Mesodermal cell (in vitro differentiated cells): ENCODE measurements around the gene WDR81. TPM values are rescaled to one million over a fixed set of nuclear protein-coding genes. Genes with fewer than 3 reads are reported as not detected.
"Not testable (repeated sequence)": the region's sequence is repeated elsewhere in the genome, so short reads cannot be mapped to it uniquely, and the experiment has no call there.

Source experiments
- H3K27ac ChIP-seq: 2 replicates; pipeline ENCODE4 v1.7.0; 2013; ENCODE audit warnings: mild to moderate bottlenecking, low read depth, low read length, moderate library complexity; ENCODE audit not compliant: severe bottlenecking
- H3K36me3 ChIP-seq: 2 replicates; pipeline ENCODE4 v1.7.1; 2013; ENCODE audit warnings: mild to moderate bottlenecking, low read length, moderate library complexity; ENCODE audit not compliant: control insufficient read depth, insufficient read depth
- H3K4me1 ChIP-seq: one replicate; pipeline ENCODE4 v1.7.1; 2013; ENCODE audit warnings: mild to moderate bottlenecking, low read length; ENCODE audit not compliant: insufficient read depth, control insufficient read depth, poor library complexity, severe bottlenecking
- H3K4me3 ChIP-seq: 2 replicates; pipeline ENCODE4 v1.7.0; 2013; ENCODE audit warnings: low read length, control low read depth, mild to moderate bottlenecking; ENCODE audit not compliant: insufficient read depth, poor library complexity, severe bottlenecking; ENCODE audit errors: extremely low read depth
- H3K9me3 ChIP-seq: 2 replicates; pipeline ENCODE4 v1.7.1; 2013; ENCODE audit warnings: mild to moderate bottlenecking, low read length, moderate library complexity; ENCODE audit not compliant: control insufficient read depth
- WGBS, 2 experiments: methylation state at CpG; one replicate each; pipeline ENCODE4 v1.1.5; 2013; ENCODE audit warnings: missing lambda C conversion rate in 2 of 2; ENCODE audit not compliant: insufficient coverage in 2 of 2; 5-methylcytosine and 5-hydroxymethylcytosine counted together
- polyA plus RNA-seq, 2 experiments: library from polyadenylated mRNA; stranded (reverse); fragments of 50-300 nt; gene quantifications; one replicate each; pipeline ENCODE4 v1.2.3, GENCODE V29; 2013

Gene WDR81
- 9.8 TPM for polyA plus RNA-seq (2013, experiment 1 of 2)
- 9.6 TPM for polyA plus RNA-seq (2013, experiment 2 of 2)

- H3K27ac ChIP-seq = peak within 1 kb of the TSS; percentile 78
- WGBS, 2 experiments = 0 to 2% methylated on average over 44 to 46 of the region's 57 CpGs
- H3K4me1 ChIP-seq = peaks cover 10% of the 10 kb centered on the region
- H3K36me3 ChIP-seq = peaks cover 9% of the 10 kb centered on the region
- peak within 1 kb of the TSS; percentile 44 for H3K4me3 ChIP-seq
- no peaks in the 10 kb centered on the region for H3K9me3 ChIP-seq
These were observed at the start of gene WDR81 for GRCh38 chr17:1724351-1724868. TSS of gene WDR81 (plus strand) at chr17:1724704. CDS start at chr17:1724960, 256 bp downstream.

GRCh38 chr17:1676401-1676800 is 48.1 kb upstream of the WDR81 start:
- Histone ChIP-seq H3K36me3 (peaks cover 99% of the 10 kb centered on the region), H3K27ac (no peak overlapping the region), H3K4me1 (no peaks in the 10 kb centered on the region), H3K4me3 (no peak overlapping the region), H3K9me3 (no peaks in the 10 kb centered on the region)
- WGBS, 2 experiments = 98% methylated on average over 12 to 13 of the region's 13 CpGs

- Histone ChIP-seq H3K27ac (peak overlapping the region; percentile 18), H3K4me3 (peak overlapping the region; percentile 98), H3K4me1 (peaks cover 6% of the 10 kb centered on the region), H3K36me3 (peaks cover 53% of the 10 kb centered on the region), H3K9me3 (no peaks in the 10 kb centered on the region)
- WGBS, 2 experiments = 89 to 96% methylated on average over 5 of the region's 5 CpGs
These were observed 41.0 kb upstream of the WDR81 start for GRCh38 chr17:1683459-1683858.

GRCh38 chr17:1684378-1685189 is 39.9 kb upstream of the WDR81 start, which contains the start of gene PRPF8:
TSS of gene PRPF8 (minus strand) at chr17:1684867. CDS start at chr17:1684571, 296 bp downstream.
- WGBS, 2 experiments = 0 to 1% methylated on average over 47 to 65 of the region's 72 CpGs

GRCh38 chr17:1686086-1686485 is 38.4 kb upstream of the WDR81 start:
- no peak overlapping the region for H3K27ac ChIP-seq
- H3K36me3 ChIP-seq = peaks cover 26% of the 10 kb centered on the region
- peaks cover 4% of the 10 kb centered on the region for H3K9me3 ChIP-seq
- WGBS, 2 experiments = 89 to 91% methylated on average over 4 to 6 of the region's 7 CpGs
- peaks cover 6% of the 10 kb centered on the region for H3K4me1 ChIP-seq
- no peak overlapping the region for H3K4me3 ChIP-seq

More at GRCh38 chr17:1684378-1685189, 39.9 kb upstream of the WDR81 start, which contains the start of gene PRPF8:
- peaks cover 6% of the 10 kb centered on the region for H3K4me1 ChIP-seq
- no peaks in the 10 kb centered on the region for H3K9me3 ChIP-seq
- peaks cover 41% of the 10 kb centered on the region for H3K36me3 ChIP-seq
- peak within 1 kb of the TSS; percentile 98 for H3K4me3 ChIP-seq
- H3K27ac ChIP-seq = peak within 1 kb of the TSS; percentile 85

- not testable (repeated sequence) for H3K4me3 ChIP-seq, H3K9me3 ChIP-seq, H3K27ac ChIP-seq, H3K4me1 ChIP-seq, H3K36me3 ChIP-seq
- no CpG with 5 or more reads among the region's 6 CpGs for WGBS, 2 experiments
These were observed 36.1 kb upstream of the WDR81 start for GRCh38 chr17:1688405-1688804.

- H3K4me3 ChIP-seq = no peak overlapping the region
- no peaks in the 10 kb centered on the region for H3K4me1 ChIP-seq
- H3K9me3 ChIP-seq = peaks cover 8% of the 10 kb centered on the region
- WGBS, 2 experiments = no CpG with 5 or more reads among the region's 8 CpGs
- no peak overlapping the region for H3K27ac ChIP-seq
- H3K36me3 ChIP-seq = no peaks in the 10 kb centered on the region
These were observed 33.8 kb upstream of the WDR81 start for GRCh38 chr17:1690544-1691221.

- Histone ChIP-seq H3K4me1 (no peaks in the 10 kb centered on the region), H3K36me3 (no peaks in the 10 kb centered on the region), H3K4me3 (no peak overlapping the region), H3K9me3 (peaks cover 8% of the 10 kb centered on the region), H3K27ac (no peak overlapping the region)
- WGBS, 2 experiments = 78 to 86% methylated on average over 7 of the region's 7 CpGs
These were observed 31.2 kb upstream of the WDR81 start for GRCh38 chr17:1693339-1693738.

GRCh38 chr17:1695365-1695764 is 29.1 kb upstream of the WDR81 start:
- no peaks in the 10 kb centered on the region for H3K4me1 ChIP-seq
- H3K36me3 ChIP-seq = no peaks in the 10 kb centered on the region
- no peak overlapping the region for H3K27ac ChIP-seq
- peaks cover 8% of the 10 kb centered on the region for H3K9me3 ChIP-seq
- no peak overlapping the region for H3K4me3 ChIP-seq
- WGBS, 2 experiments = 97% methylated on average over 6 to 7 of the region's 8 CpGs

- H3K4me3 ChIP-seq = no peak overlapping the region
- H3K27ac ChIP-seq = no peak overlapping the region
- WGBS, 2 experiments = 75 to 79% methylated on average over 4 to 5 of the region's 5 CpGs
- H3K9me3 ChIP-seq = peaks cover 4% of the 10 kb centered on the region
- no peaks in the 10 kb centered on the region for H3K4me1 ChIP-seq
- H3K36me3 ChIP-seq = no peaks in the 10 kb centered on the region
These were observed 26.8 kb upstream of the WDR81 start for GRCh38 chr17:1697681-1698080.
